Measurements from ENCODE around the gene FRMD3.

Gene FRMD3

DNA sequence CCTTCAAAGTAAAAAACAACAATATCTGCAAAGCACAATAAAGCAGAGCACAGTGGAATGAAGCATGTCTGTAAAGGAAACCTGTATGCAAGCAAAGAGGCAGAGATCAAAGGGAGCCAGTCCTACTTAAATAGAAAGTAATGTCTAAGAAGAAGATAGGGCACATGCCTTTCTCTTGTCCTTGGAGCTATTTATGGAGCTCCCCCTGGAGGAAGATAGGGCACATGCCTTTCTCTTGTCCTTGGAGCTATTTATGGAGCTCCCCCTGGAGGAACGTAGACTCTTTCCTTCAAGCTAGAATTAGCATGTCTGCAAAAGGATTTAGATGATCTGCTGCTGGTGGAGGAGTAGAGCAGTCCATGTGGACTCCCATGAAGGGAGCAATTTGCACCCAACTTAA is 307.2 kb downstream of the FRMD3 start:
- Histone ChIP-seq H3K27ac (no peak overlapping the region), H3K4me1 (no peaks in the 10 kb centered on the region), H3K9me3 (peaks cover 0 to 4% (median 0%) of the 10 kb centered on the region in 3 donors), H3K4me3 (no peak overlapping the region), H3K36me3 (no peaks in the 10 kb centered on the region), H3K27me3 (no peaks in the 10 kb centered on the region)
- DNase-seq: no peak
- intact Hi-C loops (cut with DNase I; ENCODE audit: low total_unique reads): no loop called here
- TF ChIP-seq, protein P1, sequence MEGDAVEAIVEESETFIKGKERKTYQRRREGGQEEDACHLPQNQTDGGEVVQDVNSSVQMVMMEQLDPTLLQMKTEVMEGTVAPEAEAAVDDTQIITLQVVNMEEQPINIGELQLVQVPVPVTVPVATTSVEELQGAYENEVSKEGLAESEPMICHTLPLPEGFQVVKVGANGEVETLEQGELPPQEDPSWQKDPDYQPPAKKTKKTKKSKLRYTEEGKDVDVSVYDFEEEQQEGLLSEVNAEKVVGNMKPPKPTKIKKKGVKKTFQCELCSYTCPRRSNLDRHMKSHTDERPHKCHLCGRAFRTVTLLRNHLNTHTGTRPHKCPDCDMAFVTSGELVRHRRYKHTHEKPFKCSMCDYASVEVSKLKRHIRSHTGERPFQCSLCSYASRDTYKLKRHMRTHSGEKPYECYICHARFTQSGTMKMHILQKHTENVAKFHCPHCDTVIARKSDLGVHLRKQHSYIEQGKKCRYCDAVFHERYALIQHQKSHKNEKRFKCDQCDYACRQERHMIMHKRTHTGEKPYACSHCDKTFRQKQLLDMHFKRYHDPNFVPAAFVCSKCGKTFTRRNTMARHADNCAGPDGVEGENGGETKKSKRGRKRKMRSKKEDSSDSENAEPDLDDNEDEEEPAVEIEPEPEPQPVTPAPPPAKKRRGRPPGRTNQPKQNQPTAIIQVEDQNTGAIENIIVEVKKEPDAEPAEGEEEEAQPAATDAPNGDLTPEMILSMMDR (IDR thresholded peaks at IDR 0.05): no peak

DNA sequence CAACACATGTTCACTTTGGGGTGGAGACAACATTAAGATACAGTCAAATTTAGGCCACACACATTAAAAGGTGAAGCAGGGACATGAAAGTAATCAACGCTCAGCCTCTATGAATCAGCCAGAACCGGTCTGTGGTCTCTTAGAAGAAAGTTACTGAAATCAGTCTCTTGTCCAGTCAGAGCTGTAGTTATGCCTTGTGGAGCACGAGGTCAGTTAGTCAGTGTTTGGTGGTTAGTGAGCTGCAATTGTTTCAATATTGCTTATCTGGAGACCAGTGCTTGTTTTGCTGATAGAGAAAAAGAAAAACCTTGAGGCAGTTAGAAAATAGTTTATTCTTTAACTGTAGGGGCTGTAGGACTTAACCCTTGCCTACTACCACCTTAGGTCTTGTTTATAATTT is 317.5 kb downstream of the FRMD3 start:
- H3K4me1 ChIP-seq: peaks cover 0 to 10% (median 5%) of the 10 kb centered on the region in 4 donors
- no peaks in the 10 kb centered on the region for H3K36me3 ChIP-seq
- intact Hi-C loops (cut with DNase I; ENCODE audit: low total_unique reads): no loop called here
- H3K9me3 ChIP-seq: no peaks in the 10 kb centered on the region
- no peak overlapping the region for H3K27ac ChIP-seq
- no peak for DNase-seq
- H3K27me3 ChIP-seq: no peaks in the 10 kb centered on the region
- H3K4me3 ChIP-seq: no peak overlapping the region
- TF ChIP-seq, protein P1 (IDR thresholded peaks at IDR 0.05): no peak

DNA sequence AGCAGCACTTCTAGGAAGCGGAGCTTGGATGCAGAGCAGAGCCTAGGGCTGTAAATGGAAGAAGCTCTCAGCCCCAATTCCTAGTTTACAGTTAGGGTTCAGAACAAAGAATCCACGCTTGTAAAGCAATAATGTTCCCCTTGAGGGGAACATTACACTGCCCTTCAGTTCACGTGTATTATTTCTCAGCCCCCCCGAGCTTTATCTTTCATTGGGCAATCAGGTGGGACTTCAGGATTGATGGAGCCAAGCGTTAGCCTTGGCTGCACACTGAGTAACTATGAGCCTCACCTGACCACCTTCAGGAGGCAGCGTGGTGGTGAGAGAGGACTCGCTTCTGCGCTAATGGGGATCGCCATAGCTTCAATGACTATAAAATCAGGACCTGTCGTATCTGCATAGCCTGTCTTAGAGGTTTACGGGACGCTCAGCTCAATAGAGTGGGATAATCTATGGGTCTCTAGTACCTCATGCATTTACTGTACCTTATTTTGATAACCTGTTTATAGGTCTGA is 318.2 kb downstream of the FRMD3 start:
- Histone ChIP-seq H3K27ac (peak overlapping the region; percentile 36 to 53), H3K9me3 (no peaks in the 10 kb centered on the region), H3K4me1 (peaks cover 0 to 10% (median 5%) of the 10 kb centered on the region in 4 donors), H3K4me3 (peak overlapping the region; percentile 54 to 59), H3K36me3 (no peaks in the 10 kb centered on the region), H3K27me3 (no peaks in the 10 kb centered on the region)
- intact Hi-C loops (cut with DNase I; ENCODE audit: low total_unique reads): no loop called here
- TF ChIP-seq, protein P1 (IDR thresholded peaks at IDR 0.05): no peak
- DNase-seq: no peak

DNA sequence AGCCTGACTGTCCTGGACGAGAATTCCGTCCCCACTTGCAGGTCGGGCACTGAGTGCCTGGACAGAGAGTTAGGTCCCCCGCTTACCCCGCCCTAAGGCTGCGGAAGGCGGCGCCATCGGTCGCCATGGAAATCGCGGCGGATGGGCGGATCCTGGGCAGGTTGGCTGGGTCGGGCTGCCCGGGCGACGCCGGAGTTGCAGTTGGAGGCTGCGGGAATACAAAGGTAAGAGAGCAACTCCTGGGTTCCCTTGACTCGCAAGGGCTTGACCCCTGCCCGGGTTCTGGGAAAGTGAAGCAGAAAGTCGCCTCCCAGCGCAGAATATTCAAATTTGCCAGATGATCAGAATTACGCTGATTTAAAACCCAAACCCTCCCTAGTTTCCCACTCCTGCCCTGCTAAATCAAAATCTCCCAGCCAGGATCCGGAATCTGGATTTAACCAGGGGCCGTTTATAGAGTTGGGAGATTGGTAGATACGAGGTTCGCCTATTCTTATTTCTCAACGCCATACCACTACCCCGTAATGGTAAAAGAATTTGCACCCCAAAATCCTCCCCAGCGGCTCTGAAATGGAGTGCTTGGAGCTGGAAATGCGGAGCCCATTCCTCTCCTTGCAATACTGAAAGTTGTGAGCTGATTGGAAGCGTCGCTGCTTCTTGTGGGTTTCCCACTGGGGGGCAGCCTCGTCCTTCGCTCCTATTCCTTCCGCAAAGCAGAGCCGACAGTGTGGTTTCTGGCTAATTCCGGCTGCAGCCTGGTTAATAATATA is 318.9 kb downstream of the FRMD3 start:
- H3K4me1 ChIP-seq: peaks cover 0 to 10% (median 5%) of the 10 kb centered on the region in 4 donors
- H3K27ac ChIP-seq: peak overlapping the region; percentile 36 to 53
- no peaks in the 10 kb centered on the region for H3K9me3 ChIP-seq
- no peaks in the 10 kb centered on the region for H3K36me3 ChIP-seq
- H3K4me3 ChIP-seq: peak overlapping the region; percentile 54 to 59
- intact Hi-C loops (cut with DNase I; ENCODE audit: low total_unique reads): no loop called here
- DNase-seq: peak in 1 of 2 donors; percentile 68
- TF ChIP-seq, protein P1 (IDR thresholded peaks at IDR 0.05): peak; percentile 22 to 49
- no peaks in the 10 kb centered on the region for H3K27me3 ChIP-seq

DNA sequence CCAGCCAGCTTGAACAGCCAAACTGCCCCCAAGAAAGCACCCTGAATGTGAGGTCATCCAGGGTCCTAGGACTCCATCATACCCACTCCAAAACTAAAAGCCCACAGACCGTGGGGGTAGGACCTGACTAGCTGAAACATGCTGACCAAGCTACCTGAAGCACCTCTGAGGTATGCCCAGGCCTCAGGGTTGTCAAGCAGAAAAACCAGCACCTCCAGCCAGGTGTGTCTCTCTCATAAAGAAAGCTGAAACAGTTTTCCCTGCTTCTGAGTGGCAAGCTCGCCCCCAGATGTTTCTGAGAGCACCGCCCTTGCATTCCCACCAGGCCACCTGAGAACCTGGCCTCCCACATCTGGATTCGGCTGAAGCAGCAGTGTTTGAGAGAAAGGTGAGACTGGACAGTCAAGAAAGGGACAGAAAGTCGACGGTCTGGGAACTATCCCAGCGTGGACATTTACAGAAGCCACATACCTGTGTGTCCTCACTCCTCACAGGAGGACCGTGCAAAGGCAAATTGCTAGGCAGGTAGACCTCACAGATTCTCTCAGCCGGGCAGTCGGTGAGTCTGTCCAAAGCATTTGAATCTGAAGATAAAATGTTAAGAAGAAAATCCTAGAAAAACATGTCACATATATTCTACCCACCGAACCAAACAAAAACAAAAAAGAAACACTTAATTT is 319.6 kb downstream of the FRMD3 start:
- Histone ChIP-seq H3K27me3 (no peaks in the 10 kb centered on the region), H3K9me3 (no peaks in the 10 kb centered on the region), H3K36me3 (no peaks in the 10 kb centered on the region), H3K4me3 (peak overlapping the region; percentile 54 to 59), H3K4me1 (peaks cover 0 to 10% (median 5%) of the 10 kb centered on the region in 4 donors), H3K27ac (no peak overlapping the region)
- no peak for DNase-seq
- TF ChIP-seq, protein P1 (IDR thresholded peaks at IDR 0.05): no peak
- intact Hi-C loops (cut with DNase I; ENCODE audit: low total_unique reads): no loop called here
